Breast epithelium (tissue), 3 donors: Measurements from ENCODE around the gene CCDC157.

Experiments used
- CTCF ChIP-seq, 3 donors: fragments of 450-650 bp; IDR thresholded peaks; one replicate each; pipeline ENCODE4 v1.5.1; 2016 to 2017; ENCODE audit warnings: antibody characterized with exemption in 3 of 3, mild to moderate bottlenecking in 3 of 3, moderate library complexity in 3 of 3
- POLR2A ChIP-seq: fragments of 450-650 bp; IDR thresholded peaks from one replicate; pipeline ENCODE4 v1.6.1; 2016; ENCODE audit warnings: antibody characterized with exemption, mild to moderate bottlenecking, moderate library complexity
- POLR2AphosphoS5 ChIP-seq, 3 donors: sonication (generic); formaldehyde crosslinking; IDR thresholded peaks; one replicate each; pipeline ENCODE4 v1.6.1; 2017; ENCODE audit warnings: antibody characterized with exemption in 3 of 3

GRCh38 chr22:30325724-30326254, 31.0 kb upstream of the CCDC157 start:
- TF ChIP-seq CTCF (IDR thresholded peaks at IDR 0.05) (no peak), POLR2A (no peak), POLR2AphosphoS5 (IDR thresholded peaks at IDR 0.05) (no peak)
